Measurements from ENCODE around the gene C1orf122.

- TF ChIP-seq CTCF (IDR thresholded peaks at IDR 0.05) = no peak
- TF ChIP-seq POLR2A (IDR thresholded peaks at IDR 0.05) = no peak
Measured at GRCh38 chr1:37762516-37762915, 45.1 kb upstream of the C1orf122 start.
